Gastroesophageal sphincter (tissue), 3 donors: ENCODE measurements around the gene CARD11.

Experiments
- POLR2A ChIP-seq, 2 donors: fragments of 450-650 bp; IDR thresholded peaks; one replicate each; pipeline ENCODE4 v1.6.1; 2017; ENCODE audit warnings: antibody characterized with exemption in 2 of 2, mild to moderate bottlenecking in 2 of 2, moderate library complexity in 1 of 2
- TF ChIP-seq, protein P1 (sequence below), 4 experiments: fragments of 200-600 bp in 2 of 4; fragments of 450-650 bp in 2 of 4; sonication (generic) in 1 of 4; IDR thresholded peaks; one replicate each; pipeline ENCODE4 v1.5.1; 2017 to 2019; ENCODE audit warnings: antibody characterized with exemption in 4 of 4, mild to moderate bottlenecking in 2 of 4, moderate library complexity in 2 of 4

DNA sequence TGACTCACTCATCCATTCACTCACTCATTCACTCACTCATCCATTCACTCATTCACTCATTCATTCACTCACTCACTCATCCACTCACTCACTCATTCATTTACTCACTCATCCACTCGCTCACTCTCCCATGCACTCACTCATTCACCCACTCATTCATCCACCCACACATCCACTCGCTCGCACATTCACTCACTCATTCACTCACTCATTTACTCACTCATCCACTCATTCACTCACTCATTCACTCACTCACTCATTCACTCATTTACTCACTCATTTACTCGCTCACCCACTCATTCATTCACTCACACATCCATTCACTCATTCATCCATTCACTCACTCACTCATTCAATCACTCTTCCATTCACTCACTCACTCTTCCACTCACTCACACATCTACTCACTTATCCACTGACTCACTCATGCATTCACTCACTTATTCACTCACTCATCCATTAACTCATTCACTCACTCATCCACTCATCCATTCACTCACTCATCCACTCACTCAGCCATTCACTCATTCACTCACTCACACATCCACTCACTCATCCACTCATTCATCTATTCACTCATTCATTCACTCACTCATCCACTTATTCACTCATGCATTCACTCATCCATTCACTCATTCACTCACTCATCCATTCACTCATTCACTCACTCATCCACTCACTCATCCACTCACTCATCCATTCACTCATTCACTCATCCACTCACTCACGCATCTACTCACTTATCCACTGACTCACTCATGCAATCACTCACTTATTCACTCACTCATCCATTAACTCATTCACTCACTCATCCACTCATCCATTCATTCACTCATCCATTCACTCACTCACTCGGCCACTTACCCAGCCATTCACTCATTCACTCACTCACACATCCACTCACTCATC is 74.0 kb downstream of the CARD11 start:
- TF ChIP-seq POLR2A (IDR thresholded peaks at IDR 0.05), result no peak
- TF ChIP-seq, protein P1, sequence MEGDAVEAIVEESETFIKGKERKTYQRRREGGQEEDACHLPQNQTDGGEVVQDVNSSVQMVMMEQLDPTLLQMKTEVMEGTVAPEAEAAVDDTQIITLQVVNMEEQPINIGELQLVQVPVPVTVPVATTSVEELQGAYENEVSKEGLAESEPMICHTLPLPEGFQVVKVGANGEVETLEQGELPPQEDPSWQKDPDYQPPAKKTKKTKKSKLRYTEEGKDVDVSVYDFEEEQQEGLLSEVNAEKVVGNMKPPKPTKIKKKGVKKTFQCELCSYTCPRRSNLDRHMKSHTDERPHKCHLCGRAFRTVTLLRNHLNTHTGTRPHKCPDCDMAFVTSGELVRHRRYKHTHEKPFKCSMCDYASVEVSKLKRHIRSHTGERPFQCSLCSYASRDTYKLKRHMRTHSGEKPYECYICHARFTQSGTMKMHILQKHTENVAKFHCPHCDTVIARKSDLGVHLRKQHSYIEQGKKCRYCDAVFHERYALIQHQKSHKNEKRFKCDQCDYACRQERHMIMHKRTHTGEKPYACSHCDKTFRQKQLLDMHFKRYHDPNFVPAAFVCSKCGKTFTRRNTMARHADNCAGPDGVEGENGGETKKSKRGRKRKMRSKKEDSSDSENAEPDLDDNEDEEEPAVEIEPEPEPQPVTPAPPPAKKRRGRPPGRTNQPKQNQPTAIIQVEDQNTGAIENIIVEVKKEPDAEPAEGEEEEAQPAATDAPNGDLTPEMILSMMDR (IDR thresholded peaks at IDR 0.05), result no peak
